SU-DHL-6 (cell line): ENCODE measurements around the gene STS.

ENCODE experiments used
- H2AFZ ChIP-seq: fragments of 200-600 bp; sonication (generic); 2 replicates; pipeline ENCODE4 v1.6.1; 2014; ENCODE audit warnings: low read depth, mild to moderate bottlenecking, moderate library complexity, mixed read lengths, antibody characterized with exemption, low read length; ENCODE audit not compliant: severe bottlenecking
- H3F3A ChIP-seq: fragments of 200-600 bp; shearing (Covaris generic); 2 replicates; pipeline ENCODE4 v1.6.0; 2016; ENCODE audit warnings: antibody characterized with exemption, mild to moderate bottlenecking; ENCODE audit not compliant: insufficient read depth
- H3K27ac ChIP-seq: fragments of 200-600 bp; sonication (generic); 2 replicates; pipeline ENCODE4 v1.5.1; 2016; ENCODE audit warnings: low read depth, mild to moderate bottlenecking, low read length, moderate library complexity, mixed read lengths
- H3K27me3 ChIP-seq: fragments of 200-600 bp; sonication (generic), shearing (Covaris generic); 2 replicates; pipeline ENCODE4 v1.6.0; 2014; ENCODE audit warnings: mild to moderate bottlenecking, low read length
- H3K36me3 ChIP-seq: fragments of 200-600 bp; sonication (generic); 2 replicates; pipeline ENCODE4 v1.6.1; 2014; ENCODE audit warnings: mild to moderate bottlenecking, low read length, mixed read lengths
- H3K4me2 ChIP-seq: fragments of 300-600, 200-600 bp; shearing (Covaris generic), sonication (generic); 2 replicates; pipeline ENCODE4 v1.6.0; 2014; ENCODE audit warnings: low read length, low read depth, mild to moderate bottlenecking; ENCODE audit not compliant: poor library complexity, severe bottlenecking
- H3K4me3 ChIP-seq: fragments of 200-600 bp; sonication (generic); 2 replicates; pipeline ENCODE4 v1.5.1; 2014; ENCODE audit warnings: antibody characterized with exemption, low read length, mild to moderate bottlenecking, mixed read lengths; ENCODE audit not compliant: insufficient read depth, poor library complexity, severe bottlenecking
- H3K79me2 ChIP-seq: fragments of 200-600 bp; sonication (generic); 2 replicates; pipeline ENCODE4 v1.6.1; 2014; ENCODE audit warnings: mild to moderate bottlenecking, low read length, moderate library complexity; ENCODE audit not compliant: insufficient read depth
- H3K9ac ChIP-seq: fragments of 200-600 bp; sonication (generic); 2 replicates; pipeline ENCODE4 v1.7.0; 2014; ENCODE audit warnings: mild to moderate bottlenecking, low read length
- H3K9me2 ChIP-seq: fragments of 200-600 bp; sonication (generic); replicated peaks from 2 replicates; pipeline ENCODE4 v1.6.1; 2014; ENCODE audit warnings: low read length; ENCODE audit not compliant: insufficient read depth
- H3K9me3 ChIP-seq: fragments of 200-600 bp; sonication (generic); 2 replicates; pipeline ENCODE4 v1.6.1; 2014; ENCODE audit warnings: low read length, mixed read lengths; ENCODE audit not compliant: insufficient read depth
- H4K20me1 ChIP-seq: fragments of 200-600 bp; sonication (generic); 2 replicates; pipeline ENCODE4 v1.6.1; 2014; ENCODE audit warnings: low read depth, mild to moderate bottlenecking, antibody characterized with exemption, low read length, moderate library complexity, mixed read lengths
- EZH2phosphoT487 ChIP-seq: fragments of 200-600 bp; sonication (generic), shearing (Covaris generic); conservative IDR thresholded peaks from 2 replicates; pipeline ENCODE4 v1.6.1; 2018; ENCODE audit warnings: mild to moderate bottlenecking, antibody characterized with exemption, low read length, moderate library complexity, mixed read lengths
- TF ChIP-seq, protein P1 (sequence below): fragments of 200-600 bp; sonication (generic); IDR thresholded peaks from one replicate; pipeline ENCODE4 v1.5.1; 2017; ENCODE audit warnings: antibody characterized with exemption, mild to moderate bottlenecking, low read length, moderate library complexity; ENCODE audit not compliant: insufficient read depth, poor library complexity, severe bottlenecking

The STS gene

GRCh38 chrX:7112071-7112470 is 35.4 kb upstream of the STS start:
- H3K9me2 ChIP-seq = no peaks in the 10 kb centered on the region
- H3K36me3 ChIP-seq = no peaks in the 10 kb centered on the region
- H3K4me3 ChIP-seq = no peak overlapping the region
- H3K27ac ChIP-seq = peak overlapping the region; percentile 100
- no peaks in the 10 kb centered on the region for H4K20me1 ChIP-seq
- peak overlapping the region; percentile 64 for H3K9ac ChIP-seq
- no peak overlapping the region for H2AFZ ChIP-seq
- no peaks in the 10 kb centered on the region for H3K9me3 ChIP-seq
- peak overlapping the region; percentile 88 for H3K4me2 ChIP-seq
- no peaks in the 10 kb centered on the region for H3K27me3 ChIP-seq
- TF ChIP-seq, protein P1, sequence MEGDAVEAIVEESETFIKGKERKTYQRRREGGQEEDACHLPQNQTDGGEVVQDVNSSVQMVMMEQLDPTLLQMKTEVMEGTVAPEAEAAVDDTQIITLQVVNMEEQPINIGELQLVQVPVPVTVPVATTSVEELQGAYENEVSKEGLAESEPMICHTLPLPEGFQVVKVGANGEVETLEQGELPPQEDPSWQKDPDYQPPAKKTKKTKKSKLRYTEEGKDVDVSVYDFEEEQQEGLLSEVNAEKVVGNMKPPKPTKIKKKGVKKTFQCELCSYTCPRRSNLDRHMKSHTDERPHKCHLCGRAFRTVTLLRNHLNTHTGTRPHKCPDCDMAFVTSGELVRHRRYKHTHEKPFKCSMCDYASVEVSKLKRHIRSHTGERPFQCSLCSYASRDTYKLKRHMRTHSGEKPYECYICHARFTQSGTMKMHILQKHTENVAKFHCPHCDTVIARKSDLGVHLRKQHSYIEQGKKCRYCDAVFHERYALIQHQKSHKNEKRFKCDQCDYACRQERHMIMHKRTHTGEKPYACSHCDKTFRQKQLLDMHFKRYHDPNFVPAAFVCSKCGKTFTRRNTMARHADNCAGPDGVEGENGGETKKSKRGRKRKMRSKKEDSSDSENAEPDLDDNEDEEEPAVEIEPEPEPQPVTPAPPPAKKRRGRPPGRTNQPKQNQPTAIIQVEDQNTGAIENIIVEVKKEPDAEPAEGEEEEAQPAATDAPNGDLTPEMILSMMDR = no peak
- no peak for TF ChIP-seq EZH2phosphoT487
- H3F3A ChIP-seq = peaks cover 37% of the 10 kb centered on the region
- peaks cover 77% of the 10 kb centered on the region for H3K79me2 ChIP-seq

DNA sequence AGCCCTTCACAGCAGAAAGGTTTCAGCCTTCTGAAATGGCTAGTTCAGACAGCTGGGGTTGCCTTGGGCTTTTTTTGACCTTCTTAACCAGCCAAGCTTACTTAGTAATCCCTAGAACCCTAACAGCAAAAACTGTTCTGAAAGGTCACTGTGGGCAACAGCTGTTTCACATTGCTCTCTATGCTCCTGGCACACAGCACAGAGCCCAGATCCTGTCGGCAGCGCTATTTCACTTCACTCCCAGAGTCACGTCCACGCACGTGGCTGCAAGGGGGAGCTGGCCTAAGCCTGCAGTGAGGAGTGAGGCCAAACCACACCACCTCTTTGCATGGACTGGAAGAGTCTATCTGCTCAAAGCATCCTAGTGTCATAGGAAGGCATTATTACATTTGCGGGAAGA is 32.0 kb upstream of the STS start:
- Histone ChIP-seq H3F3A (peaks cover 45% of the 10 kb centered on the region), H3K27ac (peak overlapping the region; percentile 100), H2AFZ (no peak overlapping the region), H3K9me3 (no peaks in the 10 kb centered on the region), H4K20me1 (no peaks in the 10 kb centered on the region), H3K36me3 (no peaks in the 10 kb centered on the region), H3K27me3 (no peaks in the 10 kb centered on the region), H3K4me3 (no peak overlapping the region), H3K9me2 (no peaks in the 10 kb centered on the region), H3K79me2 (peaks cover 84% of the 10 kb centered on the region), H3K9ac (peak overlapping the region; percentile 62), H3K4me2 (peak overlapping the region; percentile 32)
- TF ChIP-seq, protein P1 = no peak
- no peak for TF ChIP-seq EZH2phosphoT487

- peak overlapping the region; percentile 62 for H3K9ac ChIP-seq
- H4K20me1 ChIP-seq = no peaks in the 10 kb centered on the region
Measured at GRCh38 chrX:7116081-7116480, 31.4 kb upstream of the STS start.

More at GRCh38 chrX:7116081-7116480, 31.4 kb upstream of the STS start:
- peak overlapping the region; percentile 100 for H3K27ac ChIP-seq
- peak overlapping the region; percentile 32 for H3K4me2 ChIP-seq
- TF ChIP-seq, protein P1 = no peak
- no peak for TF ChIP-seq EZH2phosphoT487
- no peaks in the 10 kb centered on the region for H3K36me3 ChIP-seq
- H3K9me3 ChIP-seq = no peaks in the 10 kb centered on the region
- no peak overlapping the region for H2AFZ ChIP-seq
- no peaks in the 10 kb centered on the region for H3K9me2 ChIP-seq
- H3K27me3 ChIP-seq = no peaks in the 10 kb centered on the region
- H3F3A ChIP-seq = peaks cover 42% of the 10 kb centered on the region
- peaks cover 89% of the 10 kb centered on the region for H3K79me2 ChIP-seq
- H3K4me3 ChIP-seq = no peak overlapping the region
